Measurements from ENCODE around the gene ANKRD44.

ANKRD44 gene

DNA sequence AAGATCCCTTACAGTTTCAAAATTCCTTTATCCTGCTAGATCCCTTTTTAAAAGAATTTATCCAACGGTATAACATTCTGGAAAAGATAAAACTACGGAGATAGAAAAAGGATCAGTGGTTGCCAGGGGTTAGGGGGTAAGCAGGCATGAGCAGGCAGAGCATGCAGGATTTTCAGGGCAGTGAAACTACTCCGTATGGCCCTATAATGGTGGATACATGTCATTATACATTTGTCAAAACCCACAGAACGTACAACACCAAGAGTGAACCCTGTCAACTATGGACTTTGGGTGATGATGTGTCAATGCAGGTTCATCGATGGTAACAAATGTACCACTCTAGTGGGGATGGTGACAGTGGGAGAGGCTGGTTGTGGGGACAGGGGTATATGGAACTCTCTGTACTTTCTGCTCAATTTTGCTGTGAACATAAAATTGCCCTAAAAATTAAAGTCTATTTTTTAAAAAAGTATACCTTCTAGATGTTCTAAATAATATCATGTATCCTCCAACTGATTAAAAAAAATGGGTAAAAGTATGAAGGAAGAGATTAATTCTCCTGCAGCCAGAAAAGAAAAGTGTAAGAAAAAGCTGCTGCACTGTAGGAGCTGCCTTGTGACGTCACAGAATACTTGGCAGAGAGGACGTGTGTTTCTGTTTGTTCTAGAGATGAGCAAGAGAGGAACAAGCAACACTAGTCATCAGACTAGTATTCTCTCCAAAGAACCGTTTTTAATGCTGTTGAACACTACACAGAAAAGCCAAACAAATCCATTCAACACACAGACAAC is 23.6 kb downstream of the ANKRD44 start:
- peak in 5 of 6 experiments; percentile 37 to 66 (median 62) for DNase-seq

DNA sequence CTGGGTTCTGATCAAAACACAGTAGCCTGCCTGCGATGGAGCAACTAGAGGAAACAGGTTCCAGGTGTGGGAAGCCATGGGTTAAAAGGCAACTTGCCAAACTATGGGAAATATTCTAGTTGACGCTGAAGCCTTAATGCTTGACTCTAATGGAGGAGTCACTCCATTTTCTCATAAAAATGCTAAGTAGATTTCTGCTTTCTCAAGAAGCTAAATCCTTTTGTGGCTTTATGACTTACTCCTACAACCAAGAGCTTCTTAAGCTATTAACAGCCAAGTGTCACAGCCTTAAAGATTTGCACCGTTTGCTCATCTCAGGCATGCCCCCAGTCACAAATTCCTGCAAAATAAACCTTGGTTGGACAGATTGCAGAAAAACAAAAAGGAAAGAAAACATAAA is 25.2 kb downstream of the ANKRD44 start:
- no peak for DNase-seq

DNA sequence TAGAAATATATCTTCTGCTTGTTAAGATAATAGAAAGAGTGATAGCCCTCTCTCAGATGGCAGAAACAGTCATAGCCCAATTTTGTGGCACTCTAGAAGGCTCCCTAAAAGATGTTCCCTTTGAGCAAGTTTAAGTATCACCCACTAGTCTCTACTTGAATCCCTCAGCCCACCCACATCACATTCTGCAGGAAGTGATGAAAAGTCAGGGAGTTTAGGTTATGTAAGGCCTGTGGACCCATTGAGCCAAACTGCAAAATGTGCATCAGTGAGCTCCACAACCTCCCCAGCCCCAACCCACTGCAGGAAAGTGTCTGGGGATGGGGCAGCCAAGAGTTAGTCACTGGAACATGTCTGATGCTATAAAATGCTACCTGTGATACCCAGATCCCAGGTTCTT is 25.6 kb downstream of the ANKRD44 start:
- no peak for DNase-seq

DNA sequence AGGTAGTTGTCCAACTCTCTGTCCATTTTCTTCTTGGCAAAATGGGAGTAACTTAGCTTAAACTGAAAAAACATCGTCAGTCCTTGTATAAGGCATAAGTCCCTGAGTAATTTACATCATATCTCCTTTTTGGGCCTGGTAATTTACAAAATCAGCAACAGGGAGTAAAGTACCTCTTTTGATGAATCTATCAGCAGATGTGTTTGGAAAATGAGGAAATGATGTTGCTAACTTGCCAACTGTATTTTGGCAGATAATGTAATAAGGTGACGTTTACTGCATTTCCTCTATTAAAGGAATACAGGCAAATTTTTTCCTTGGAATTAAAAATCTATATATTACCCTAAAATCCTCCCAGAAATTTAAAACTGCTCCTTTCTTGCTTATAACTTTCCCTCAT is 29.2 kb downstream of the ANKRD44 start:
- no peak for DNase-seq

DNA sequence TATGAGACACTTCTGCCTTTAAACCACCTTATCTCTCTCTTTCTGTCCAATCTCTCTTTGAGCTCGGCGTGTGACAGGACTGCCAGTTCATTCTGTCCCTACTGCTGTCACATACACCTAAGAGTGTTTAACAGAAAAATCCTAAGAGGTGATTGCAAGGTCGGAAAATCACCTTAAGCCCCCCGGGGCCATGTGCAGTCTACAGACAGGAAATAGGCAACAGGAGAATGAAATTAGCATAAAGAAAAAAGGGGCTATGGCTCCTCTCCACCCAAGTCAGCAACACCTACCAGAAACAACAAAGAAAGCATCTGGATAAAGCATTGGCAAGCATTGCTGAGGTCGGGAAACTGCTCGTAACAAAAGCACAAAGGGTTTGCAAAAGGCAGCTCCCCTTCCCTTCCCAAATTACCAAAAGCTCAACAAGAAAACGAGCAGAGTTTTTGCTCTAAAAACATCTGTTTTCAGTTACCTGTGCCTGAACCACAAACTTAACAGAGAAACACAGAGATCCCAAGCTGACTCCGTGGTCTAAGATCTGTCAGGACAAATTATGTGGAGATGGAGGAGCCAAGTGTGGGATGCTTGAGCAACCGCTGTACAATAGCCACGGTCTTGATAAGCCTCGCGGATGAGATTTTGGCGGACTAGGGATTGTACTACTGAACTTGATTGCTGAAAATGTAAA is 30.4 kb downstream of the ANKRD44 start:
- DNase-seq, result no peak

DNA sequence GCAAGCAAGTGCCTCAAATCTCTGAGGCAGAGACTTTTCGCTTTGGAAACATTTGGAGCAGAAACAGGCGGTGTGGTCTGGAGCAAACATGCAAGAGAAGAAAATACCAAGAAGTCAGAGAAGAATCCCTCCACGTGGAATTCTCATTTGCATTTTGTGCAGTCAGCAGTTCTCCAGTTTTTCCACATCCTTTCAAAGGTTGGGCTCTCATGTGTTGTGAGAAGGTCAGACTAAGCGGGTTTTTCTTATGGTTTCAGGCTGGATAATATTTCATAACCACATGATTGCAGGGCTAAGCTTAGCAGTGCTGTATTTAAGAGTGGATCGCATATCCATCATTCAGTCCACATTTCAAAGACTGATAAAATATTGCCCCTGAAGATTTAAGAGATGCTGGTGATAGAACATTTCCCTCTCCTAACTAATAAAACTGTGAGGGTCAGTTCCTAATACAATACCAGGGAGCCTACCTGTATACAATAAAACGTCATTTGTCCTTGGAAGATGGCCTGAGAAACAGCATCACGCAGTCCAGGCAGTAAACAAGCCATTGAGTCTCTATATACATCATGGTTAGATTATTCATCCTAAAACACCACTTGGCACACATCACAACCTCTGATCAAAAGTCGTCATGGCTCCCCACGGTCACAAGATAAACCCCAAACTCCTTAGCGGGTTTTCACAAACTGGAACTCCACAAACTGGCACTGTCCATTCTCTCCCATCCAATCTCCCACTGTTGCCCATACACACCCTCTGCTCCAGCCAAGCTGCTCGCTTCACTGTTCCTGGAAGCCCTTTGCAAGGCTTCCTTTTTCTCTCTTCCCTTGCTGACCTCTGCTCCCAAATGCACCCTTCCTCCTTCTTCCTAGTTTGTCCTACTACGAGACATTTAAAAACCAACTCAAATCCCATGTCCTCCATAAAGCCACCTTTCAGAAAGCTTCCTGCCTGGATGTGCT is 31.5 kb downstream of the ANKRD44 start:
- DNase-seq, result no peak

DNA sequence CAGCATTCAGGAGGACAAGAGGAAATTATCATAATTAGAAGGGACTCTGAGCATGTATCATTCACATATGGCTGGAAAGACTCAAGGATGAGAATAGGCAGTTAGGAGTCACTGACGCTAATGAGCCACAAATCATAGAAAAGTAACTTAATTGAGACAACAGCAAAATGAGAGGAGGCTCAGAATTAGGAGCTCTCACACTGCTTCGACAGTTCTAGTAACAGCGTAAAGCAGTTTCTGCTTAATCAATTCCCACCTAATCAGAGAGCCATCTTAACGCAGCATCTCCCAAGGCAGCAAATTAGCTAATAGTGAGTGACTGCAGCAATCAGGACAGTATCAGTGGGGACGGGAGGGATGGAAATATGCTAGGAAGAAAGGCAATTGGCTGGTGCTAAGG is 32.8 kb downstream of the ANKRD44 start:
- no peak for DNase-seq

DNA sequence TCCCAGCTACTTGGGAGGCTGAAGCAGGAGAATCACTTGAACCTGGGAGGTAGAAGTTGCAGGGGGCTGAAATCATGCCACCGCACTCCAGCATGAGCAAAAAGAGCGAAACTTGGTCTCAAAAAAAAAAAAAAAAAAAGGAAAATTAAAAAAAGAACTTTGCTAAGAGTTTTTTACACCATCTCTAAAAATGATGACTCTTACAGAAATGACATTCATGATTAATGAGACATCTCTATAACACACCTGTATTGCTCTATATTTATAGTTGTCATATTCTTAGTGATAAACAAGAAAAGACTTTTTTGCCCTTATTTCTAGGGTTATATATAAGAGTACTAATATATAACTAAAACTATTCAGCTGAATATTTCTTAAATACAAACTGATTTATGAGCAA is 34.4 kb downstream of the ANKRD44 start:
- no peak for DNase-seq

DNA sequence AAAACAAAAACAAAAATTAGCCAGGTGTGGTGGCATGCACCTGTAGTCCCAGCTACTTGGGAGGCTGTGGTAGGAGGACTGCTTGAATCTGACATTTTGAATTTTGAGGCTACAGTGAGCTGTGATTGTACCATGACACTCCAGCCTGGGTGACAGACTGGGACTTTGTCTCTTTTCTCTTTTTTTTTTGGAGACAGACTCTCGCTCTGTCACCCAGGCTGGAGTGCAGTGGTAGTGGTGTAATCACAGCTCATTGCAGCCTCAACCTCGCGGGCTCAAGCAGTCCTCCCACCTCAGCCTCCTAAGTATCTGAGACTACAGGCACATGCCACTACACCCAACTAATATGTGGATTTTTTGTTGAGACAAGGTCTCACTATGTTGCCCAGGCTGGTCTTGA is 35.6 kb downstream of the ANKRD44 start:
- no peak for DNase-seq

DNA sequence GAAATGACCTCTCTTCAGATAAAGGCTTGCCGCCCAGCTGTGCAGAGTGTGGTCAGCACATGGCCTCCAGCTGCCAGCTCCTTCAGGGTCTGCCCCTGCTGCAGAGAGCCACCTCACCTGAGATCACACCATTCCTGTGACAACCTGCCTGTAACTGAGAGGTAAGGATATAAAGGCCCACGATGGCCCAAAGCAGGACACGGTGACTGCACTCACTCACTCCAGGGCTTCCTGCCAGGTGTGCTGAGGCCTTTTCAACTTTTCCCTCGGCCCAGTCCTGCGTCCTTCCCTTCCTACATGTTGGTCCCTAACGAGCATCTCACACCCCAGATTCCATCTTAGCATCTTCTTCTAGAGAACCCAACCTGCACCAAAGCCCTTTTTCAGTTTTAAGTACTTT is 36.2 kb downstream of the ANKRD44 start:
- no peak for DNase-seq

DNA sequence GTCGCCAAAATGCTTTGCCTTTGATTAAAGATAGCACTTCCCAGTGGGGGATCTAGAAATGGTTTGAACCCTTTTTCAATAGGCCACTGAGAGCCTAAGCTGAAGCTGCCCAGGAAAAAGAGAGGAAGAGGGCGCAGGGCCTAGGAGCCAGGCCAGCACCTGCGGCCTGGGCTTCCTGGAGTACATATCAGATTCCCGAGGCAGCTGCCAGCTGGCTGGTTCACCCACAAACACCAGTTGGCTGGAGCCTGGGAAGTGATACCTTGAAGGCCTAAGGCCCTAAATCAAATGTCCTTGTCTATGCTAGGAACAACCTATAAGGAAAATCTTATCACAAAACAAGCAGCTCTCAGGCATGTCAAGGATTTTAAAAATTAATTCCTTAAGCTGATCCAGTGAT is 37.1 kb downstream of the ANKRD44 start:
- DNase-seq, result no peak

DNA sequence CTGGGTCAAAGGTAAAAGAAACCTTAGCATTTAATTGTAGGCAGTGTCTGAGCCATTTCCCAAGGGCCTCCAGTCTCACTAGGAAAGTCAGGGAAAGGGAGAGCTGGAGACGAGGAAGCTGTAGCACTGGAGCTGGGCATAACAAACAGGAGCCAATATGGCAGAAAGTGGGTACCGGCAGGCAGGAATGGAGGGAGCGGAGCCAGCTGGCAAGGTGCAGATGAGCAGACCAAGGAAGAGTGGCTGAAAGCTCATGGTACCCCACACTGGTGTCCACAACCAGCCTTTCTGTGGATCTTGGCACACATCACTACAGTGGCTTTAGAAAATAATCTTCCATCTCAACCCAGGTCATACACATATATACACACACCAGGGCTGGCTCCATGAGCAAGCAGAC is 40.0 kb downstream of the ANKRD44 start:
- no peak for DNase-seq

DNA sequence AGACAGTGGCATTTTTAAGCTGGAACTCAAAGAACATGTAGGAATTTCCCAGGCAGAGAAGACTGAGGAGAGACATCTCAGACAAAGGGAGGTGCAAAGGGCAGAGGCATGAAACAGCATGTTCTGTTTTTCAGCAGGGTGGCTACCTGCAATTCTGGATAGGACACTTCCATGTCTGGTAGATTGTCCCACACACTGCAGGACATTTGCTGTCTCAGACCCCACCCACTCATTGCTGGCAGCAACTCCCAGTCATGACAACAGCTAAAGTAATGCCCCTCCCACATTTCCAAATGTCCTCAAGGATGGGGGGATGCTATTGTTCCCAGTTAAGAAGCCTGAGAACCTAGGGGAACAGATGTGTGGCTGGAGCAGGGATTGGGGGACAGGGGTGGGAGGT is 40.8 kb downstream of the ANKRD44 start:
- DNase-seq, result no peak

DNA sequence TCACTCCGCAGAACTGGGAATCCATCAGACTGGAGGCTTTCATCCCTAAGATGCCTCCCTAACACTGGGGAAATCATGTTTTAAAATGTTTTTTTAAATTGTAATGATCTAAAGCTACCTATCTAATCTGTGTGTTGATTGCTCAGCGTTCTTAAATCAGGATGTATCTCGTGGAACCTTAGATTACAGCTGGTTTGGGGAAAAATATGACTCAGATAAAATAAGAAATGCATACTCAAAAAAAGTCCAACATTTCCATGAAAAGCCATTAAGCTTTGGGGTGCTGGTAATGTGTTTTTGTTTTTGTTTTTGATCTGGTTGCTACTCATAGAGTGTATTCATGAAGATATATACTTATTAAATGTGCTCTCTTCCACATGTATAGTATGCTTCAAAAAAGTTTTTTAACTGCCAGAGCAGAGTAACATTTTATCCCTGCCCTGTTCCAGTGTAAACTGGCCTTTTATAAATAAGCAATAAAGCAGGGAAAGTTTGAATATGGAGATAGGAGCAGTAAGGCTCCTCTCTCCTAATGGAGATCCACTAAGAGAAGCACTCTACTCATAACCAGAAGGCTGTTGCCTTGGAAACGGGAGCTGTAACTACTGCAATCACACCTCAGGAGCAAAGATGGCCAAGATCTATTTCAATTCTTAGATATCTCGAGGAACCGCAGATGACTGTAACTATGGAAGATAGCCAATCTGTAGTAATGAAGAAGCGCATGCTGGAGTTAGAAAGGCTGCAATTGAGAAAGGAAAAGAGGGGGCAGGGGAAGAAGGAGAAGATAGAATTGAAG is 41.6 kb downstream of the ANKRD44 start:
- DNase-seq, result peak in 1 of 6 experiments; percentile 16

DNA sequence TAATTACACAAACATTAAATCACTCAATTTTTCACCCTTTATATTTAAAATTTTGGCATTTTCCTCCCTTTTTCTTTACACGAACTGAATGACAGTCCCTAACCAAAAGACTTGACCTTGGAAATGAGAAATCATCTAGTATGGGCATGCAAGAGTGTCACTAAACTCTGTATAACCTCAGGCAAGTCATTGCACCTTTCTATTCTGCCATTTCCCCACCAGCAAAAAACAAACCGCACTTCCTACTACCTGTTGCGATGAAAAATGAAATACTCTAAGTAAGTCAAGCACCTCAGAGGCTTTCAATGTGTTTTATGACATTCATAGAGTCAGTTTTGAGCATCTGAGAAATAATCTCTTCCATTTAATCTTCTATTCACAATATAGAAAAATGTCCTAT is 44.1 kb downstream of the ANKRD44 start:
- peak in 3 of 6 experiments; percentile 33 to 59 (median 48) for DNase-seq

DNA sequence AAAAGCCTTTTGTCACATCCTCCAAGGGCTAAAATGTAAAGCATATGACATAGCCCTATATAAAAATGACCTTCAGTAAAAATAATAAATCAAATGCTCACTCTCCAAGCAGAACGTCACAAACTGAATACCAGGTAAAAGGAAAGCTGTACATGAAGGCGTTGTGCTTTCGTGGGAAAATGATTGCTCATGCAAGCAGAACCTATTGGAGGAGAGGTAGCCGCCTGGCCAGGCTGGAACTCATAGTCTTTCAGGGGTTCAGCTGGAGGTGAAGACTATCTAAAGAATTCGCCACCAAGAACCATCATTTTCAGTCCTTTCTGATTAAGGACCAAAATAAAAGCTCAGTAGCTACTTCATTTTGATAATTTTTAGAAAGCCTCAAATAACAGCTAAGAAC is 44.7 kb downstream of the ANKRD44 start:
- no peak for DNase-seq

DNA sequence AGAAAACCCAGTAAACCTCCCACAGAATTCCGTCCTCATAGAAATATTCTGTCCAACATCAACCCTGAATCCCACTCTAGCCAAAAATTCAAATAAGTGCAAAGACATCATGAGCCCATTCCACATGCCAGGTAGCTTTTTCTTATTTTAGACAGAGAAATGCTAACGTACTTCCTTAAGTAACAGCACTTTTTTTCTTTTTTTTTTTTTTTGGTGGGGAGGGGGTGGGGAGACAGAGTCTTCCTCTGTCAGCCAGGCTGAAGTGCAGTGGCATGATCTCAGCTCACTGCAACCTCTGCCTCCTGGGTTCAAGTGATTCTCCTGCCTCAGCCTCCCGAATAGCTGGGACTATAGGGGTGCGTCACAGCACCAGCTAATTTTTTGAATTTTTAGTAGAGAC is 45.5 kb downstream of the ANKRD44 start:
- peak in 3 of 6 experiments; percentile 9 to 42 (median 42) for DNase-seq

DNA sequence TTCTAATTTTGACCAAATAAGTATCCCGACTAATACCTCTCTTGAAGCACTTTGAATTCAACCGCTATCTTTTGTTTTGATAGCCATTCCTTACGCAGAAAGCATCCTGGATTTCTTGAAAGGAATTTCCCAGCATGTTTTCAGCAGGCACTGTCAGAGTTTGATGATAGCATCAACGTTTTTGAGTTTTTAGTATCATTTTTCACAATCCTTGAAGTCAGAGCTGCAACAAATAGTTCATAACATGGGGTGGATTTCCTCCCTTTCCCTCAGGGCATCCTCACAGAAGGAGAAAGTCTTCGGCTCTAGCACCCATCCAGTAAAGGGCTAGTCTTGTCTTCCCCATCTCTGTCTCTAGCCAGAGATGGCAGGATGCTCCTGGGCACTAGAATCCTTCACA is 46.2 kb downstream of the ANKRD44 start:
- no peak for DNase-seq

DNA sequence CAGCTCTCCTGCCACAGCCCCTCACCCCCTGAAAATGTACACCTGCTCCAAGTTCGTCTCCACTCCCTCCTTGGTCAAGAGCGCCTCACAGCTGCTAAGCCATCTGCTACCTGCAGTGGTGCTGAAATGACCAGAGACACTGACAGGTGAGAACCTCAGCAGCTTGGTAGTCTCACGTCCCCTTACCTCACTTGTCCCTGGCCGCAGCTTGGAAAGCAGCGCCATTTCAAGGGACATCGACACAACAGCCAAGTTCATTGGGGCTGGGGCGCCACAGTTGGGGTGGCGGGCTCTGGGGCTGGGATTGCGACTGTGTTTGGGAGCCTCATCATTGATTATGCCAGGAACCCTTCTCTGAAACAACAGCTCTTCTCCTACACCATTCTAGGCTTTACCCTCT is 47.5 kb downstream of the ANKRD44 start:
- no peak for DNase-seq

DNA sequence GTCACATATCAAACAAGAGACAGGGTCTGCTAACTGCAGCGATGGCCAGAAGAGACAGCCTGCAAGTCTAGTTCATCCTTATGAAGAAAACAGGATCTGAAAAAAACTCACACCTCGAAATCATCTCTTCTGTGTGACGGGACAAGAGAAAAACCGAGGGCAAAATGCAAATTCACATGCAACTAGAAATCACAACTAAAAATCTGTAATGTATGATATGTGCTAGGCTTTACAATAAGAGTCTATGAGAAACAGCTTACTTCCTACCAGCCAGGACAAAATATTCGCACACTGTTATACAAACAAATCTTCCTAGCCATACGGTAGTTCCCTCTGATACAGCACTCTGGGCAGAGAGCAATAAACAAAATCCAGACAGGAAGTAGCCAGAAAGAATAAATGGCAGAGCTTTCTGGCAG is 48.8 kb downstream of the ANKRD44 start:
- peak in 1 of 6 experiments; percentile 22 for DNase-seq

DNA sequence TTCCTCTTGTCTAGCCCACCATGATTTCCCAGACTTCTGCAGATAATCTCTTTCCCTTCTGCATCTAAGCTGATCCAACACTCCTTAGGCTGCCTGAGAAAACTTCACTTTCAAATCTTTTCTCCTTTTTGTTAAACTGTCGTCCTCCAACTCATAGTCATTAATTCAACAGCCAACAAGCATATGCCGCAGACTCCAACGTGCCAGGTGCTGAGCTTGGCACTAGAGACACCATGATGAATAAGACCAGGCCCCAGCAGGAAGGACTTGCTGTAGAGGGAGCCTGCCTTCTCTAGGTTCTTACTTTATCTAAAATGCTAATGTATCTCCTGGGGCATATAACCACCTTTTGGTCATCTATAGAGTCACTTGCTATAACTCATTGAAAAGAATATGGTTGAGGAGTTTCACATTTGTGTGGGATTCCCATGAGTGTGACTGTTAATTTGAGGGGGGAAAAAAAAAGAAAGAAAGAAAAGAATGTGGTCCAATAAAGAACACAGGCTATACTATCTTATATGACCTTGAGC is 51.0 kb downstream of the ANKRD44 start:
- no peak for DNase-seq

DNA sequence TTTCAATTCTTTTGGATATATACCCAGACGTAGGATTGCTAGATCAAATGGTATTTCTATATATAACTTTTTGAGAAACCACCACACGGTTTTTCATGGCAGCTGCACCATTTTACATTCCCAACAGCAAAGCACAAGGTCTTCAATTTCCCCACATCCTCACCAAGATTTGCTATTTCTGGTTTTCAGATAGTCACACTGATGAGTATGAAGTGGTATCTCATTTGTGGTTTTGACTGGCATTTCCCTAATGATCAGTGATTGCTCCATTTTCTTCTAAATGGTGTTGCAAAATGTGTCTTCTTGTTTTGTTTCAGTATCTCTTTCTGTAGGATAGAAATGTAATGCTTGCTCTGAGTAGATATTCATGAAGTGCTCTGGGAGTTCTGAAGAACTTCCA is 52.0 kb downstream of the ANKRD44 start:
- DNase-seq, result no peak

Data from stimulated activated naive CD4-positive, alpha-beta T cell (primary cell).